HL-60 (cell line): ENCODE results near the gene PAAF1.

Experiments
- CTCF ChIP-seq: IDR thresholded peaks from one replicate; pipeline ENCODE4 v1.5.1; 2011; ENCODE audit warnings: low read length, control low read depth, inconsistent platforms; ENCODE audit not compliant: insufficient read depth
- GABPA ChIP-seq: IDR thresholded peaks from 2 replicates; pipeline ENCODE4 v1.6.1; 2012; ENCODE audit warnings: low read depth
- POLR2AphosphoS5 ChIP-seq: IDR thresholded peaks from 2 replicates; pipeline ENCODE4 v1.6.1; 2012; ENCODE audit warnings: low read depth
- REST ChIP-seq: IDR thresholded peaks from 2 replicates; pipeline ENCODE4 v1.6.1; 2012; ENCODE audit warnings: low read depth; ENCODE audit not compliant: insufficient replicate concordance
- SPI1 ChIP-seq: IDR thresholded peaks from 2 replicates; pipeline ENCODE4 v1.6.1; 2012; ENCODE audit warnings: low read depth, mild to moderate bottlenecking, borderline replicate concordance

GRCh38 chr11:73961321-73961720, 84.5 kb downstream of the PAAF1 start:
- no peak for TF ChIP-seq CTCF
- no peak for TF ChIP-seq GABPA
- no peak for TF ChIP-seq POLR2AphosphoS5
- TF ChIP-seq SPI1, result no peak
- TF ChIP-seq REST, result no peak
